ENCODE measurements around the gene PIGU.
"Not testable (repeated sequence)": the region's sequence is repeated elsewhere in the genome, so short reads cannot be mapped to it uniquely, and the experiment has no call there.

PIGU gene

GRCh38 chr20:34663213-34663943, 13.5 kb downstream of the PIGU start:
- DNase-seq (ENCODE audit: low spot score) (no peak), FAIRE-seq (no peak)

- DNase-seq (ENCODE audit: low spot score); FAIRE-seq: not testable (repeated sequence)
These were observed 15.1 kb downstream of the PIGU start for GRCh38 chr20:34661811-34662210.

GRCh38 chr20:34658654-34659053, 18.2 kb downstream of the PIGU start:
- DNase-seq (ENCODE audit: low spot score); FAIRE-seq: not testable (repeated sequence)

GRCh38 chr20:34654207-34654744, 22.6 kb downstream of the PIGU start:
- DNase-seq (ENCODE audit: low spot score) (no peak), FAIRE-seq (no peak)

GRCh38 chr20:34651200-34651599, 25.7 kb downstream of the PIGU start:
- DNase-seq (ENCODE audit: low spot score): no peak
- no peak for FAIRE-seq

- no peak for FAIRE-seq
- no peak for DNase-seq (ENCODE audit: low spot score)
These were observed 29.2 kb downstream of the PIGU start for GRCh38 chr20:34647737-34648136.

- DNase-seq (ENCODE audit: low spot score) (no peak), FAIRE-seq (no peak)
These were observed 31.9 kb downstream of the PIGU start for GRCh38 chr20:34644951-34645350.

GRCh38 chr20:34644345-34644744, 32.5 kb downstream of the PIGU start:
- DNase-seq (ENCODE audit: low spot score) (no peak), FAIRE-seq (no peak)

- DNase-seq (ENCODE audit: low spot score) (no peak), FAIRE-seq (no peak)
These were observed 33.0 kb downstream of the PIGU start for GRCh38 chr20:34643928-34644327.

- FAIRE-seq: no peak
- DNase-seq (ENCODE audit: low spot score): no peak
These were observed 34.9 kb downstream of the PIGU start for GRCh38 chr20:34642009-34642408.

GRCh38 chr20:34639755-34640222, 37.1 kb downstream of the PIGU start:
- FAIRE-seq (no peak), DNase-seq (ENCODE audit: low spot score) (no peak)

- DNase-seq (ENCODE audit: low spot score) (no peak), FAIRE-seq (no peak)
These were observed 38.4 kb downstream of the PIGU start for GRCh38 chr20:34638532-34638931.

- DNase-seq (ENCODE audit: low spot score) (no peak), FAIRE-seq (no peak)
These were observed 38.9 kb downstream of the PIGU start for GRCh38 chr20:34638039-34638292.

- DNase-seq (ENCODE audit: low spot score) (no peak), FAIRE-seq (no peak)
These were observed 39.5 kb downstream of the PIGU start for GRCh38 chr20:34637245-34638038.

- FAIRE-seq (no peak), DNase-seq (ENCODE audit: low spot score) (no peak)
These were observed 40.2 kb downstream of the PIGU start for GRCh38 chr20:34636648-34637047.

- FAIRE-seq: no peak
- DNase-seq (ENCODE audit: low spot score): no peak
These were observed 42.5 kb downstream of the PIGU start for GRCh38 chr20:34634392-34634791.

GRCh38 chr20:34632870-34633452, 43.9 kb downstream of the PIGU start:
- FAIRE-seq (no peak), DNase-seq (ENCODE audit: low spot score) (no peak)

GRCh38 chr20:34629904-34630303, 47.0 kb downstream of the PIGU start:
- FAIRE-seq (no peak), DNase-seq (ENCODE audit: low spot score) (no peak)

- FAIRE-seq: no peak
- no peak for DNase-seq (ENCODE audit: low spot score)
These were observed 47.5 kb downstream of the PIGU start for GRCh38 chr20:34629342-34629741.

- no peak for FAIRE-seq
- DNase-seq (ENCODE audit: low spot score): no peak
These were observed 48.9 kb downstream of the PIGU start for GRCh38 chr20:34628026-34628425.

- DNase-seq (ENCODE audit: low spot score) (no peak), FAIRE-seq (no peak)
These were observed 49.4 kb downstream of the PIGU start for GRCh38 chr20:34627458-34627857.

- DNase-seq (ENCODE audit: low spot score): no peak
- no peak for FAIRE-seq
These were observed 49.9 kb downstream of the PIGU start for GRCh38 chr20:34626992-34627391.

Measured in urothelium cell line (cell line).